Kasumi-1 (cell line): ENCODE results near the gene HSPA4L.

Experiments
- DNase-seq, 2 experiments: peaks; one replicate each; lab custom pipeline; 2025; lab: John Stamatoyannopoulos, UW

Gene HSPA4L

DNA sequence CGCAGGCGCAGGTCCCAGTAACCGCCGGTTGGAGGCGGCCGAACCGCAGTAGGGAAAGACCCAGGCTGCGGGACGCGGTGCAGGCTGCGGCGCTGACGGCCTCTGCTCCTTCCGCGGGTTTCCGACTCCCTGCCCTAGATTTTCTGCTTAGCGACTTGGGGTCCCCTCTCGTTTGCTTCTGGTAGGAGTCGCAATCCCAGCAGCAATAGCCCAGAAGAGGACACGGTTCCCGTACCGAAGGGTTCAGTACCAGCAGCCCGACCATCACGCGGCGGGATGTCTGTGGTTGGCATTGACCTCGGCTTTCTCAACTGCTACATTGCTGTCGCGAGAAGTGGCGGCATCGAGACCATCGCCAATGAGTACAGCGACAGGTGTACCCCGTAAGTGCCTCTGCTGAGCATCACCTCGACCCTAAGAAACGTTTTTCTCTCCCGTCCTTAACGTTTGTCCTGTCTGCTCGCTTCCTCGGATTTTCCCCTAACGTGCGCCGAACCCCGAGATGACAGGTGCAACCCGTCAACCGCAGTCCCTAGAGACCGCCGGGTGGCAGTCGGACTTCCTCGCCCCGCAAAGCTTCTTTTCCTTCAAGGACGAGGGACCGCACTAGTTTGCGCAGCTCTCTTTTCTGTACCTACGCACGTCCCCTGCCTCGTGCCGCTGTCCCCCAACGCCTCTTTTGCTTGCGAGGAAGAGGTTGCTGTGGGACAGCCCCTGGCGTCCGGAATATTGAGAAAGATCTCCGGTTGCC is at the start of gene HSPA4L:
HSPA4L (plus strand) TSS at position 48 of the 751 bp plus-strand sequence; CDS start at position 277, 229 bp downstream.
- DNase-seq, result peak; percentile 61

DNA sequence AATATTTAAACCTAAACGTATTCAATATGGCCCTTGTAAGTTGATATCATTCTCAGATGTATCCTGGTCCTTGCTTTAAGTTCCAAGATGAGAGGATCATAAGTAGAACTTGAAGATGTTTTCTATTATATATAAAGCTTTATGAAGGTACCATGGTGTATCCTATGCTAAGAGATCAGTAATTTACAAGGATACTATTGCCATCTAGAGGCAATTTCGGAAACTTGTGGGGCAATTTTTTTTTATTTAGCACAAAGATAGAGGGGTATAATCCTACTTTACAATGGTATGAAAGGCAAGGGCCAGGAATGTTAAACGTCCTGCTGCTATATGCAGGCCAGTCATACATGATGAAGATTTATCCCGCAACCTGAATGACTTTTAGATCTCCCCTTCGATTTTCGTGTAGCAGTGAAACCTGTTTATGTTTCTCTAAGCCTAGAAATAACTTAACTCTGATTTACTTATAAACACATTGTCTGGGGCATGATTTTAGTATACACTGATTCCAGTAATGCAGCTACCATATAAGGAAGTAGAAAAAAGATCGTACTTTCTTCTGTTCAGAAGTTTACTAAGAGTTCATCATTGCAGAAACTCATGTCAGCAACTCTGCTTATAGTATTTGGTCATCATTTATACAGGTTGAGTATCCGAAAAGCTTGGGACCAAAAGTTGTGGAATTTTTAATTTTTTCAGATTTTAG is 49.3 kb upstream of the HSPA4L start:
- peak; percentile 69 to 71 for DNase-seq

DNA sequence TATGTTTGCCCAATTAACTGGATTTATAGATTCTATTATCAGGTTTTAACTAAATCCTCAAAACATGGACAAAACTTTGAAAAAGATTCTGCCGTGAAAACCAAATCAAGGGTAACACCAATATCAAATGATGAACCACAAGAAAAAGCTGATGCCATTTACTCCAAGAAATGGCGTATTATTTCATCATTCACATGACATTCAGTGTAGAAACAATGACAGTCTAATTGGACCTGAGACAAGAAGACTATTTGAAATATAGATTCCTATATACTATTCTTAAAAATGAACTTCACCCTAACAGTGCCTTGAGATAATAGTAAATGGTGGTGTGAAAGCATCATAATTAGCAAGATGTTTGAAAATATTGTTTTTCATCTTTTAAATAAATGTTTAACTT is 47.1 kb upstream of the HSPA4L start:
- no peak for DNase-seq

DNA sequence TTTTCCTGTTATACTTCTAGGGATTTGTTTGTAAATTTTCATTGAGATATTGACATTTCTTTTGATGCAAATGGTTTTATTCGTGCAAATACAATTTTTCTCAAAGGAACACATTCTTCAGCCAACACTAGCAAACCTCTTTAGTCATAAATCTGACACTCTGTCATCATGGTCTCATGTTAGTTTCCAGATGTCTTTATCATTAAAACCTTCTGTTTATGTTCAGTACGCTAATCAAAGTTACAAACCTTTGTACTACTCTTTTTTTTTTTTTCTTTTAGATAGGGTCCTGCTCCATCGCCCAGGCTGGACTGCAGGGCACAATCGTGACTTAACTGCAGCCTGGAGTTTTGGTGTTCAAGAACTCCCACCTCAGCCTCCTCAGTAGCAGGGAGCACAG is 44.8 kb upstream of the HSPA4L start:
- no peak for DNase-seq

DNA sequence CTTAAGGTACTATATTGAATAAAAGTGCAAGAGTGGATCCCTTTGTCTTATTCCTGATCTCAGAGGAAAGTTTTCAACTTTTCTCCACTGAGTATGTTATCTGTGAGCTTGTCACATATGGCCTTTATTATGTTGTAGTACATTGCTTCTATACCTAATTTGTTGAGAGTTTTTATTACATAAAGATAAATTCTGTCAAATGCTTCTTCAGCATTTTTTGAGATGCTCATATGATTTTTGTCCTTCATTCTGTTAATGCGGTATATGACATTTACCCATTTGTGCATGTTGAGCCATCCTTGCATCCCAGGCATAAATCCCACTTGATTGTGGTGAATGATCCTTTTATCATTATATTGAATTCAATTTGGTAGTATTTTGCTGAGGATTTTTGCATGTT is 40.9 kb upstream of the HSPA4L start:
- no peak for DNase-seq

DNA sequence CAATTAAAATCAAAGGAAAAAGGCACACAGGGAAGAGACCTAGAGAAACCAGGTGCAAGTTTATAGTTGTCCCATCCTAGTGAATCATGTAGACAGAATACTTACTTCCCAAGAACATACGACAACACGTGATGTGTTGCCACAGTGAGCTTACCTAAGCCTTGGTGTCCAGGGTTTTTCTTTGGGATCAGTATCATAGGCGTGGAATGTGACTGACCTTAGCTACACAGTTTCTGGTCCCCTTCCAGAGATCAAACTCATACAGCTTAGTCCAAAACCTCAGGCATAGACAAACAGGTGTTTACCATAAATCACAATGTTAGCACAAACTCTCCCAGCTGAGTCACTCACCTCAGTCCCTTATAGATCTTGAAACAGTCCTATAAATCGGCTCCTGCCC is 34.2 kb upstream of the HSPA4L start:
- DNase-seq, result no peak

DNA sequence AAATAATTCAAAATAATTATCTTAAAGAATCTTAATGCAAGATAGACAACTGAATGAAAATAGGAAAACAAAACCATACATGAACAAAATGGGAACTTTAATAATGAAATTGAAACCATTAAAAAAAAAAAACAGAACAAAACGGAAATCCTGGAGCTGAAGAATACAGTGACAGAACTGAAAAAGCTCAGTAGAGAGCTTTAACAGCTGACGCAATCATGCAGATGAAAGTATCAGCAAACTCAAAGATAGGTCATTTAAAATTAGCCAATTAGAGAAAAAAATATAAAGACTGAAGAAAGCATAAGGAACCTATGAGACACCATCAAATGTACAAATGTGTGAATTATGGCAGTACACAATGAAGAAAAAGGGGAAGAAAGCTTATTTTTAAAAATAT is 33.2 kb upstream of the HSPA4L start:
- no peak for DNase-seq

DNA sequence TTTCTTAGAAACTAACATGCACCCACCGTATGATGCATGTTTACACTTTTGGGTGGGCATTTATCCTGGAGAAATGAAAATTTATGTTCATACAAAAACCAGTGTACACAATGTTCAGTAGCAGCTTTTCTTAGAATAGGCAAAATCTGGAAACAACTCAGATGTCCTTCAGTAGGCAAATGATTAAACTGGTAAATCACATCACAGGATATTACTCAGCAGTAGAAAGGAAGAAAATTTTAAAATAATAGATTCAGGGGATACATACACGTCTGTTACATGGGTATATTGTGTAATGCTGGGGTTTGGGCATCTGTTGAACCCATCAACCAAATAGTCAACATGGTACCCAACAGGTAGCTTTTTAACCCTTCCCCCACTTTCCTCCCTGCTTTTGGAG is 25.2 kb upstream of the HSPA4L start:
- no peak for DNase-seq

DNA sequence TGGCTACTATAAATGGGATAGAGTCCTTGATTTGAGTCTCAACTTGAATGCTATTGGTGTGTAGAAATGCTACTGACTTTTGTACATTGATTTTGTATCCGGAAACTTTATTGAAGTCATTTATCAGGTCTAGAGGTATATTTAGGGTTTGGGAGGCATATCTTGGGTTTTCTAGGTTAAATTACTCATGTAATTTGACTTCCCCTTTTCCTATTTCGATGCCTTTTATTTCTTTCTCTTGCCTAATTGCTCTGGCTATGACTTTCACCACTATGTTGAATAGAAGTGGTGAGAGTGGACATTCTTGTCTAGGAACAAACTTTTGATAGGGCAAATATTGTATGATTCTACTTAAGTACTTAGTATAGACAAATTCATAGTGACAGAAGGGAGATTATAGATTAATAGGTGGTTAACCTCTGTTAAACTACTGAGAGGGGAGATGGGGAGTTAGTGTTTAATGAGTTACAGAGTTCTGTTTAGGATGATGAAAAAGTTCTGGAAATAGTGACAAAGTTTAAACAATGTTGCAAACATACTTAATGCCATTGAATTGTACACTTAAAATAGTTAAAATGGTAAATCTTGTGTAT is 22.8 kb upstream of the HSPA4L start:
- DNase-seq, result no peak

DNA sequence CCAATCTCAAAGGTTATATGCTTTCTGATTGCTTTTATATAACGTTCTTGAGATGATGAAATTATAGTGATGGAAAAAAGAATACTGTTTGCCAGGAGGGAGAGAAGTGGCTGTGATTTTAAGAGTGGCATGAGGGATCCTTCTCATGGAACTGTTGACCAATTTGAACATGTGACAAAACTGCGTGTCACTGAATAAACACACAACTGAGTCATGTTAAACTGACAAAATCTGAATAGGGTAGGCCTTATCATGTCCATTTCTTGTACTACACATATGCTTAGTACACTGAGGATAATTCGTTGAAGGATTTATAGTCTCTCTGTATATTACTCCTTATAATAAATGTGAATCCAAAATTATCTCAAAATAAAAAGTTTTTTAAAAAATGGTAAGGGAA is 22.2 kb upstream of the HSPA4L start:
- no peak for DNase-seq

DNA sequence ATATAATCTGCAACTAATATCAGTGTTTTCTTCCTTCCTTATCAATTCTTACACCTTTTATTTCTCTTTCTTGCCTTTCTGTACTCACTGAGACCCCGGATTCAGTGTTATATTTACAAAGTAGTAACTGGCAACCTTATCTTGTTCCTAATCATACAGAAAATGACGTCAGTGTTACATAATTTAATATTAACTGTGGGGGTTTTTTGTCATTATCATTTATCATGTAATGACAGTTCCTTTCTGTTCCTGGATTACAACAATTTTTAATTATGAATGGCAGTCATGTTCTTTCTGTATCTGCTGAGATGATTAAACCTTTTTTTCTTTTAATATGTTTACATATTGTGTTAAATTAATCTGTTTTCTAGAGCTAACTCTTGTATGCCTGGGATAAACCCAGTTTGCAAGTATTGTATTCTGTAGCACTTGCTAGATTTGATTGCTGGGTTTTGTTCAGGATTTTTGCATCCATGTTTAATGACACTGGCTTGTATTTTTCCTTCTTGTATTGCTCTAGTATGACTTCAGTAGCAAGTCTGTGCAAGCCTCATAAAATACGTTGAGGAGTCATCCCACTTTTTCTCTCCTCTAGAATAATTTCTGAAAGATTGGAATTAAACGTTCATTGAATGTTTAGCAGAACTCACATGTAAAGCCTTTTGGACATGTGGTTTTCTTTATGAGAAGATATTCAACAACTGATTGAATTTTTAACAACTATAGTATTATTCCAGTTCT is 10.4 kb upstream of the HSPA4L start:
- no peak for DNase-seq

DNA sequence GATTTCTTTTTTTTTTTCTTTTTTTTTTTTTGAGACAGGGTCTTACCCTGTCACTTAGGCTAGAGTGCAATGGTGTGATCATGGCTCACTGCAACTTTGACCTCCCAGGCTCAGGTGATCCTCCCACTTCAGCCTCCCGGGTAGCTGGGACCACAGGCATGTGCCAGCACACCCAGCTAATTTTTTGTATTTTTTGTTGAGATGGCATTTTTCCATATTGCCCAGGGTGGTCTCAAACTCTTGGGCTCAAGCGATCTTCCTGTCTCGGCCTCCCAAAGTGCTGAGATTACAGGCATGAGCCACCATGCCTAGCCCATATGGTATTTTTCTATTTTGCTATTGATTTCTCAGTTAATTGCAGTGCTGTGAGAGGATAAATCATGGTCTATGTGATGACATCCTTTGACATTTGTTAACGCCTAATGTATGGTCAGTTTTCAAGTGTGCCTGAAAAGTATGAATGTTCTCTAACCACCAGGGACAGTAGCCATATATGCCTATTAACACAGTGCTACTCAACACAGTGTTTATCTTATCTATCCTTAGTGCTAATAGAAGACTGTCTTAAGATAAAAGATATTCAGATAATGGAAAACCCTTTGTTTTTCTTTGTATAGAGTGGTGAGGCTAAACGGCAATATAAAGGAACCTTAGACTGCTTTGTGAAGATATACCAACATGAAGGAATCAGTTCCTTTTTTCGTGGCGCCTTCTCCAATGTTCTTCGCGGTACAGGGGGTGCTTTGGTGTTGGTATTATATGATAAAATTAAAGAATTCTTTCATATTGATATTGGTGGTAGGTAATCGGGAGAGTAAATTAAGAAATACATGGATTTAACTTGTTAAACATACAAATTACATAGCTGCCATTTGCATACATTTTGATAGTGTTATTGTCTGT is 9.1 kb upstream of the HSPA4L start:
- DNase-seq, result no peak

DNA sequence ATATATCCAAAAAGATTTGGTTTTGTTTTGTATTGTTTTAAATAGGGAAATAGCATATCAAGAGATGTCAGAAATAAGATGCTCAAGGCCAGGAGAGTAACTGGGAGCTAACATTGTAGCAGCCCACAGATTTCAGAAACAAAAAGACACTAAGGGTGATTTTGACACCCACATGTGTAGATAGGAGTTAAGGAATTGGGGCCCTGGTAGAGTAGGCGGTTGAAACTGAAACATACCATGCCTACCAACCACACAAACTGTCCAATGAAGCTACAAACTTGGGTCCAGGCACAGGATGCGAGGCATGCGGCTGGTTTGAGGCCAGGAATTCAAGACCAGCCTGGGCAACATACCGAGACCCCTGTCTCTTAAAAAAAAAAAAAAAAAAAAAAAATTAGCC is 6.3 kb upstream of the HSPA4L start:
- DNase-seq, result no peak

DNA sequence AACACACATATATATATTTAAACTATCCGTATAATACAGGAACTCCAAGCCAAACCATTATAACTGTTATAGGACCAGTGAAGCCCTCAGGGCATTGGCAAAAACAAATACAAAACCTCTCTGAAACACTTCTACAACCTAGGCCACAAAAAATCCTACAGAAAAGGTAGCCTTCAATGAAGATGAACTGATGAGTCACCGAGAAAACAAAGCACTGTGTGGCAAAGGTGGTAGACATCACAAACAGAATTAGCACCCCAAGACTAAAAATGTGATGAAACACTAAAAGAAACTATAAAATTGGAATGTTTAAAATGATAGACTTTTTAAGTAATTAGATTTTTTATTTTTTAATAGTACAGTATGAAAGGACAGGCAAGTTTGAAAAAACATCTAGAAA is 5.5 kb upstream of the HSPA4L start:
- DNase-seq, result no peak

DNA sequence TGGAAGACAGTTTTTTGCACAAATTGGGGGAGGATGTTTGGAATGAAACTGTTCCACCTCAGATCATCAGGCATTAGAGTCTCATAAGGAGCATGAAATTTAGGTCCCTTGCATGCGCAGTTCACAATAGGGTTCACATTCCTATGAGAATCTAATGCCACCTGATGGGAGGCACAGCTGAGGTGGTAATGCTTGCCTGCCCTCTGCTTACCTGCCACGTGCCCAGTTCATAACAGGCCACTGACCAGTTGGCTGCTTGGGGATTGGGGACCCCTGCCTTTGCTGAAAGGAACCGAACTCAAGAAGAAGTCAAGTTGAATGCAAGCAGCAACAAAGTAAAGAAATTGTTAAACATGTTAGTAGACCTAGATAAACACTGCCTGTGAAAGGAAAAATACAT is 4.6 kb upstream of the HSPA4L start:
- DNase-seq, result no peak

DNA sequence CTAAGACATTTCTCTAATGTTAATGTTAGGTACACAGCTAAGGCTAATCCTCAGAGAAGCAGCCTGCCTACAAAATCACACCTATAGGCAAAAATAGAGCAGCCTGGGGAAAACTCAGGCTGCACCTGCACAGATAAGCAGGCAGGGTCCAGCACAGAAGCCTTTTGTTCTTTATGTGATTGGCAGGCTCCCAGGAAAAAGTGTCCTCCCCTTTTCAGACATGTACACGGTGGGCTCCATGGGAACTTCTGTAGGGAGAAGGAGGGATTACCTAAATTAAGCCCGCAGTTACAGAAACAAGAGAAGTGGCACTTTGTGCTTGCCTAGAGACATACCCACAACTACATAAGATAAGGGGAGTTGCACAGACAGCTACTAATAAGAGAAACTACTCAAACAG is 4.0 kb upstream of the HSPA4L start:
- DNase-seq, result no peak

DNA sequence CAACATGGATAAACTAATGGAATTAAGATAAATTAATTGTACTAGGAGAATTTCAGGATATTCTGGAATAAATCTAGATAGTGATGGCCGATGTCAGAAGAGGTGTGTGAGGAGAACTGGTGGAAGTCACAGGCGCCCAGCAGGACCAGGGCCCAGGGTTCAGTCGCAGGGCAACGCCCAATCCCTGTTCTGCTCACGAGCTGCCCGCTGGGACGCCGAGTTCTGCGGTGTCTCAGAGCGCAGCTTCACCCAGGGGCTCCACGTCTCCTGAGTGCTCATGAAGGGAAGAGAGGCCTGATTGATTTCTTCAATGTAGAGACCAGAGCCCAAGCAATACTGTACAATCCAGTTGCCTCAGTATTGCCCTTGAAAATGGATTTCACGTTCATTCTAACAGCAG is 1.5 kb upstream of the HSPA4L start:
- no peak for DNase-seq

DNA sequence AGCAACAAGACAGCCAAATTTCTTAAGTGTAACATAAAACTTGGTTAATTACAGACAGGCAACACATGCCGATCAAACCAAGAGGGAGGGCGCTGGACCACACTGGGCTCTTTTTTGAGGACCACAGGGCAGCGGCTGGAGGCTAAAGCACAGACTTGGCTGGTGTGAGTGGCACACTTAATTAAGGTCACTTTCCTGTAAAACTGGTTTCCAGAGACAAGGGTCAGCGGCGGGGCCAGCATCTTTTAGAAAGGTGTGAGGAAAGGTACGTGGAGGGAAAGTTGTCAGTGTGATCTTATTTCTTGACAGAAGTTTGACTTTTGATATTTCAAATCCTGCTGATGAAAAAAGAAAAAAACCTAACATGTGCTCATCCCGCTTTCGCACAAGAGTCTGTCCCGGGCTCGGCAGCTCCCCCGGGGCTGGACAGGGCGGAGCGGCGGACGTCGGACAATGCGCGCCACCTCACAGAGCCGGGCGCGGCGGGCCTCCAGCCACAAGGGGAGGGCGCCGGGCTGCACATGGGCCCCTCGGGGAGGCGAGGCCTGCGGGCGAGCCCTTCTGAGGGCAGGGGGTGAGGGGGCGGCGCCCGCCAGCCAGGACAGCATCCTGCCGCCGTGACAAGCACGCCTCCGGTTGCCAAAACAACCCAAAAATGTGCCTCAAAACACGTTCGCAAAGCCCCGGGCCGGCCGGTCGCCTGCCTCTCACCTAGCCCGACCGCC is 660 bp upstream of the HSPA4L start:
- DNase-seq, result no peak

DNA sequence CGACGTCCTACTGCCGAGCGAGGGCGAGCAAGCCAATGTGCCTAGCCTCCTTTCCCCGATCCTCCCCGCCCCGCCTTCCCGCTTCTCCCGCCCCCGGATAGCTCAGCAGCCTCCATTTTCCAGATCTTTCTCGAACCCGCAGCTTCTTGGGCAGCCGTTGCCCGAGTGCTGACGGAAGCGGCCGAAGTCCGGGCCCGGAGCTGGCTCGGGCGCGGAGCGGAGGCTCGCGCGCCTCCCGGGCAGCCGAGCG is 172 bp upstream of the HSPA4L start:
- DNase-seq, result peak; percentile 82

DNA sequence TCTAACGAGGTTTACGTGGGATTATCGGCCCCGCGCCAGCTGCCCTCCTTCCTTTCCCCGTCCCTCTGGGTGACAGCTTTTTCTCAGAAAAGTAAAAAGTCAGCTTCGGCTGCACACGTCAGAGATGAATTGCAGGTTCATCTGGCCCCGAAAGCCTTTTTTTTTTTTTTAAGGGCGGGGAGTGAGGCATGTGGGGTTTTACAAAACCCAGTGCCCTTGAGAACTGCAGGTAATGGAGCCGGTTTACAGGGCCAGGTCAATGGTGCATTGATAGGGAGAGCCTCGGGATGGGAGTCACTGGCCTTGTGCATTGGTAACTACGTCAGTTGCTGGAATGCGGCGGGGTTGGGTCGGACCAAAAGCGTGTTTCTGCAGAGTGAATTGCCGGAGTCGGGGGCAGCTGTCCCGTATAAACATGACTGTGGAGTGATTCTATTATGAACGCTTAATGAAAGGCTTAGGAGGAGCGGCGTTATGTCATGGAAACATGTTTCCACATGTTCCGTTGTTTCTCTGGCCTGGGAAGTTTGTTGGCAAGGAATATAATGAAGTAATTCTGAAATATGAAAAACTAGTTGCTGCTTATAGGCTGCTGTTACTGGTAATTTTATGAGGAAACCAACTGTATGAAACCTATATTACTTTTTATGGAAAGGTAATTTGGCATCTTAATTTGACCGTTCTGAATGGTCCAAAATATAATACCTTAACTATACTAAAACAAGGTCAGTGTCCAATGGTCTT is 1.1 kb downstream of the HSPA4L start:
- peak; percentile 38 to 55 for DNase-seq
